HuH-7.5 (cell line): ENCODE data around the gene HDAC4.

Experiments used
- DNase-seq: peaks from one replicate; pipeline ENCODE4 v3.0.0; 2011; ENCODE audit warnings: low spot score

Gene HDAC4

GRCh38 chr2:239107936-239108335 is 292.9 kb downstream of the HDAC4 start:
- DNase-seq, result no peak

- no peak for DNase-seq
Measured at GRCh38 chr2:239106966-239107365, 293.9 kb downstream of the HDAC4 start.

- DNase-seq, result peak; percentile 77
Measured at GRCh38 chr2:239106314-239106908, 294.4 kb downstream of the HDAC4 start.

GRCh38 chr2:239105234-239105633 is 295.6 kb downstream of the HDAC4 start:
- DNase-seq, result no peak

GRCh38 chr2:239104800-239105199 is 296.0 kb downstream of the HDAC4 start:
- no peak for DNase-seq

- no peak for DNase-seq
Measured at GRCh38 chr2:239103125-239104098, 297.4 kb downstream of the HDAC4 start.

- no peak for DNase-seq
Measured at GRCh38 chr2:239102266-239102665, 298.6 kb downstream of the HDAC4 start.

GRCh38 chr2:239101807-239102206 is 299.0 kb downstream of the HDAC4 start:
- DNase-seq, result no peak

GRCh38 chr2:239101071-239101470 is 299.7 kb downstream of the HDAC4 start:
- DNase-seq, result no peak

GRCh38 chr2:239099474-239099873 is 301.3 kb downstream of the HDAC4 start:
- no peak for DNase-seq

GRCh38 chr2:239098288-239098970 is 302.4 kb downstream of the HDAC4 start:
- DNase-seq, result no peak

GRCh38 chr2:239097428-239097696 is 303.5 kb downstream of the HDAC4 start:
- DNase-seq, result no peak

GRCh38 chr2:239096676-239097427 is 304.0 kb downstream of the HDAC4 start:
- DNase-seq, result no peak

GRCh38 chr2:239095460-239096081 is 305.2 kb downstream of the HDAC4 start:
- DNase-seq, result no peak

- DNase-seq, result no peak
Measured at GRCh38 chr2:239094867-239095266, 306.0 kb downstream of the HDAC4 start.

GRCh38 chr2:239093952-239094351 is 306.9 kb downstream of the HDAC4 start:
- no peak for DNase-seq

- DNase-seq, result no peak
Measured at GRCh38 chr2:239093542-239093941, 307.3 kb downstream of the HDAC4 start.

- no peak for DNase-seq
Measured at GRCh38 chr2:239092571-239093294, 308.1 kb downstream of the HDAC4 start.

GRCh38 chr2:239089884-239090283 is 310.9 kb downstream of the HDAC4 start:
- DNase-seq, result no peak

GRCh38 chr2:239087046-239087710 is 313.6 kb downstream of the HDAC4 start:
- DNase-seq, result no peak
